Liver (tissue), 9 donors: ENCODE data around the gene TNFRSF13B. TPM values are rescaled to one million over a fixed set of nuclear protein-coding genes. Genes with fewer than 3 reads are reported as not detected.

Experiments
- DNase-seq: peaks from one replicate; pipeline ENCODE4 v3.0.0-alpha.2; 2017; ENCODE audit warnings: low spot score
- H3K27ac ChIP-seq, 2 donors: one replicate each; pipeline ENCODE4 v1.7.0; 2013; ENCODE audit warnings: inconsistent platforms in 2 of 2, low read length in 2 of 2, control low read depth in 1 of 2, low read depth in 1 of 2, mild to moderate bottlenecking in 1 of 2
- H3K27me3 ChIP-seq, 4 donors: one replicate each; pipeline versions ENCODE4 v1.6.1 to v1.7.0; 2013; ENCODE audit warnings: low read length in 3 of 4, inconsistent platforms in 1 of 4, mild to moderate bottlenecking in 1 of 4, moderate library complexity in 1 of 4; ENCODE audit not compliant: control insufficient read depth in 4 of 4, insufficient read depth in 4 of 4
- H3K36me3 ChIP-seq, 4 donors: one replicate each; pipeline versions ENCODE4 v1.6.1 to v1.7.0; 2013; ENCODE audit warnings: low read length in 3 of 4, mild to moderate bottlenecking in 3 of 4, low read depth in 1 of 4, moderate library complexity in 1 of 4; ENCODE audit not compliant: control insufficient read depth in 4 of 4, insufficient read depth in 3 of 4
- H3K4me1 ChIP-seq, 4 donors: one replicate each; pipeline versions ENCODE4 v1.6.1 to v1.7.0; 2013; ENCODE audit warnings: low read length in 3 of 4, mild to moderate bottlenecking in 3 of 4, moderate library complexity in 1 of 4; ENCODE audit not compliant: control insufficient read depth in 4 of 4, insufficient read depth in 4 of 4
- H3K4me3 ChIP-seq, 3 donors: one replicate each; pipeline versions ENCODE4 v1.6.1 to v1.7.0; 2013; ENCODE audit warnings: low read length in 3 of 3, control low read depth in 1 of 3, low read depth in 1 of 3, mild to moderate bottlenecking in 1 of 3
- H3K9ac ChIP-seq, 2 donors: one replicate each; pipeline ENCODE4 v1.7.0; 2013; ENCODE audit warnings: low read length in 2 of 2, mild to moderate bottlenecking in 2 of 2, moderate library complexity in 2 of 2, control low read depth in 1 of 2, low read depth in 1 of 2
- H3K9me3 ChIP-seq, 4 donors: one replicate each; pipeline versions ENCODE4 v1.6.1 to v1.7.0; 2013; ENCODE audit warnings: low read length in 3 of 4; ENCODE audit not compliant: control insufficient read depth in 4 of 4
- EGR1 ChIP-seq, 2 donors: IDR thresholded peaks; 2 replicates each; pipeline ENCODE4 v1.6.1; 2016 to 2018; ENCODE audit warnings: antibody characterized with exemption in 2 of 2, low read depth in 2 of 2
- FOXA1 ChIP-seq: IDR thresholded peaks from 2 replicates; pipeline ENCODE4 v1.6.1; 2016; ENCODE audit warnings: antibody characterized with exemption
- FOXA2 ChIP-seq: IDR thresholded peaks from 2 replicates; pipeline ENCODE4 v1.6.1; 2016; ENCODE audit warnings: antibody characterized with exemption
- GABPA ChIP-seq, 2 donors: IDR thresholded peaks in 1 of 2; conservative IDR thresholded peaks in 1 of 2; 2 replicates each; pipeline ENCODE4 v1.6.1; 2016; ENCODE audit warnings: antibody characterized with exemption in 2 of 2, mild to moderate bottlenecking in 1 of 2, moderate library complexity in 1 of 2
- HNF4A ChIP-seq, 2 donors: conservative IDR thresholded peaks; 2 replicates each; pipeline ENCODE4 v1.6.1; 2016; ENCODE audit warnings: antibody characterized with exemption in 2 of 2, mild to moderate bottlenecking in 2 of 2
- HNF4G ChIP-seq: IDR thresholded peaks from 2 replicates; pipeline ENCODE4 v1.6.1; 2016; ENCODE audit warnings: antibody characterized with exemption
- JUND ChIP-seq, 2 donors: IDR thresholded peaks; 2 replicates each; pipeline ENCODE4 v1.6.1; 2016; ENCODE audit warnings: antibody characterized with exemption in 2 of 2
- NR2F2 ChIP-seq: IDR thresholded peaks from 2 replicates; pipeline ENCODE4 v1.6.1; 2016; ENCODE audit warnings: antibody characterized with exemption
- RXRA ChIP-seq, 2 donors: IDR thresholded peaks; 2 replicates each; pipeline ENCODE4 v1.6.1; 2017 to 2018; ENCODE audit warnings: antibody characterized with exemption in 2 of 2, mild to moderate bottlenecking in 1 of 2
- SP1 ChIP-seq: IDR thresholded peaks from 2 replicates; pipeline ENCODE4 v1.6.1; 2018; ENCODE audit warnings: antibody characterized with exemption, mild to moderate bottlenecking
- TAF1 ChIP-seq: conservative IDR thresholded peaks from 2 replicates; pipeline ENCODE4 v1.6.1; 2016; ENCODE audit warnings: antibody characterized with exemption, mild to moderate bottlenecking
- YY1 ChIP-seq: IDR thresholded peaks from 2 replicates; pipeline ENCODE4 v1.6.1; 2016; ENCODE audit warnings: antibody characterized with exemption, mild to moderate bottlenecking
- WGBS: extraction: QIAGEN DNeasy Blood & Tissue Kit; methylation state at CpG from one replicate; pipeline ENCODE4 v1.1.7; 2013; 5-methylcytosine and 5-hydroxymethylcytosine counted together
- polyA plus RNA-seq, 2 donors: library from polyadenylated mRNA; stranded (reverse) in 1 of 2; unstranded in 1 of 2; fragments of 200-250 nt in 1 of 2; fragments of >200 nt in 1 of 2; fragmentation: Nextera tagmentation in 1 of 2; extraction: Ambion mirVana in 1 of 2; gene quantifications; one replicate each; pipeline versions ENCODE4 v1.2.1 to v1.2.3, GENCODE V29; 2013 to 2015
- total RNA-seq, 2 donors: library from RNA; depleted of rRNA; stranded (reverse); fragments of >200 nt; gene quantifications; one replicate each; pipeline ENCODE4 v1.2.3, GENCODE V29; 2014
- TF ChIP-seq, protein P1 (sequence below): fragments of 150-350 bp; IDR thresholded peaks from 2 replicates; pipeline ENCODE4 v1.5.1; 2017; ENCODE audit warnings: improper control_type of control experiment, low read depth, low read length; ENCODE audit not compliant: missing input control
- TF ChIP-seq, protein P2 (sequence below): IDR thresholded peaks from 2 replicates; pipeline ENCODE4 v1.6.1; 2016; ENCODE audit warnings: antibody characterized with exemption
- TF ChIP-seq, protein P3 (sequence below): IDR thresholded peaks from 2 replicates; pipeline ENCODE4 v1.6.1; 2016; ENCODE audit warnings: antibody characterized with exemption
- TF ChIP-seq, protein P4 (sequence below): IDR thresholded peaks from 2 replicates; pipeline ENCODE4 v1.6.1; 2016; ENCODE audit warnings: antibody characterized with exemption, mild to moderate bottlenecking
- TF ChIP-seq, protein P5 (sequence below): IDR thresholded peaks from 2 replicates; pipeline ENCODE4 v1.6.1; 2016; ENCODE audit warnings: antibody characterized with exemption
- donor health status: healthy.
- donor health status: healthy.
- donor health status: healthy.
- donor health status: healthy.
- donor health status: healthy.

The TNFRSF13B gene
- total and polyA plus RNA-seq, 4 donors, result 0.17 to 0.26 TPM; not detected in 2

DNA sequence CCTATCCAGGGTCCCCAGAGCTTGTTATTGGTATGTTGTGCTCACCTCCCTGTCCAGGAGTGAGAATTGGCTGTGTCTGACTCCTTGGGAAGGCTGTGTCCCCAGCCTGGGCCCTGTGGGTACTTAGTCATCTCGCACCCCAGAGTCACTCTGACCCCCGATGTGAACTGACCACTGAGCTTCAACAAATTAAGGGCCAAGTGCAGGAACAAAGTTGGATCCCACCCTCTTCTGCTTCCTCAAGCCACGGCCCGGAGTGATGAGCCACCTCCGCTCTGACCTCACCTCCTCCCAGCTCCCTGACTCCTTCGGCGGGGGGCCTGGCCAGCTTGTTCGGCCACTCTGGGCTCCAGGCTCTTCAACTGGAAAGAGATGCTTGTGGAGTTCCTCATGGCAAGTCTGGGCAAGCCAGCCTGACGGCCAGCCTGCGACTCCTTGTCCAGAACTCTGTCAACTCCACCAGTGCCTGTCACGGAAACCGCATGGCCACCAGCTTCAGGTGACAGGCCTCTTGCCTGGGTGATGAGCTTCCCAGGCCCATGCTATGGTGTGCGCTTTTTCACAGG is 48.1 kb upstream of the TNFRSF13B start:
- no peak for TF ChIP-seq GABPA (IDR thresholded peaks at IDR 0.05 in 1 of 2, conservative IDR thresholded peaks at IDR 0.05 in 1 of 2)
- TF ChIP-seq HNF4A (conservative IDR thresholded peaks at IDR 0.05), result no peak
- no peak for TF ChIP-seq YY1
- TF ChIP-seq, protein P1, sequence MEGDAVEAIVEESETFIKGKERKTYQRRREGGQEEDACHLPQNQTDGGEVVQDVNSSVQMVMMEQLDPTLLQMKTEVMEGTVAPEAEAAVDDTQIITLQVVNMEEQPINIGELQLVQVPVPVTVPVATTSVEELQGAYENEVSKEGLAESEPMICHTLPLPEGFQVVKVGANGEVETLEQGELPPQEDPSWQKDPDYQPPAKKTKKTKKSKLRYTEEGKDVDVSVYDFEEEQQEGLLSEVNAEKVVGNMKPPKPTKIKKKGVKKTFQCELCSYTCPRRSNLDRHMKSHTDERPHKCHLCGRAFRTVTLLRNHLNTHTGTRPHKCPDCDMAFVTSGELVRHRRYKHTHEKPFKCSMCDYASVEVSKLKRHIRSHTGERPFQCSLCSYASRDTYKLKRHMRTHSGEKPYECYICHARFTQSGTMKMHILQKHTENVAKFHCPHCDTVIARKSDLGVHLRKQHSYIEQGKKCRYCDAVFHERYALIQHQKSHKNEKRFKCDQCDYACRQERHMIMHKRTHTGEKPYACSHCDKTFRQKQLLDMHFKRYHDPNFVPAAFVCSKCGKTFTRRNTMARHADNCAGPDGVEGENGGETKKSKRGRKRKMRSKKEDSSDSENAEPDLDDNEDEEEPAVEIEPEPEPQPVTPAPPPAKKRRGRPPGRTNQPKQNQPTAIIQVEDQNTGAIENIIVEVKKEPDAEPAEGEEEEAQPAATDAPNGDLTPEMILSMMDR, result no peak
- TF ChIP-seq, protein P2, sequence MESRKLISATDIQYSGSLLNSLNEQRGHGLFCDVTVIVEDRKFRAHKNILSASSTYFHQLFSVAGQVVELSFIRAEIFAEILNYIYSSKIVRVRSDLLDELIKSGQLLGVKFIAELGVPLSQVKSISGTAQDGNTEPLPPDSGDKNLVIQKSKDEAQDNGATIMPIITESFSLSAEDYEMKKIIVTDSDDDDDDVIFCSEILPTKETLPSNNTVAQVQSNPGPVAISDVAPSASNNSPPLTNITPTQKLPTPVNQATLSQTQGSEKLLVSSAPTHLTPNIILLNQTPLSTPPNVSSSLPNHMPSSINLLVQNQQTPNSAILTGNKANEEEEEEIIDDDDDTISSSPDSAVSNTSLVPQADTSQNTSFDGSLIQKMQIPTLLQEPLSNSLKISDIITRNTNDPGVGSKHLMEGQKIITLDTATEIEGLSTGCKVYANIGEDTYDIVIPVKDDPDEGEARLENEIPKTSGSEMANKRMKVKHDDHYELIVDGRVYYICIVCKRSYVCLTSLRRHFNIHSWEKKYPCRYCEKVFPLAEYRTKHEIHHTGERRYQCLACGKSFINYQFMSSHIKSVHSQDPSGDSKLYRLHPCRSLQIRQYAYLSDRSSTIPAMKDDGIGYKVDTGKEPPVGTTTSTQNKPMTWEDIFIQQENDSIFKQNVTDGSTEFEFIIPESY, result no peak
- TF ChIP-seq, protein P3, sequence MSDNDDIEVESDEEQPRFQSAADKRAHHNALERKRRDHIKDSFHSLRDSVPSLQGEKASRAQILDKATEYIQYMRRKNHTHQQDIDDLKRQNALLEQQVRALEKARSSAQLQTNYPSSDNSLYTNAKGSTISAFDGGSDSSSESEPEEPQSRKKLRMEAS, result no peak
- no peak for TF ChIP-seq TAF1
- no peak for TF ChIP-seq SP1
- no peak for TF ChIP-seq FOXA2
- no peak for TF ChIP-seq HNF4G
- no peak for TF ChIP-seq NR2F2
- TF ChIP-seq FOXA1, result no peak
- TF ChIP-seq, protein P4, sequence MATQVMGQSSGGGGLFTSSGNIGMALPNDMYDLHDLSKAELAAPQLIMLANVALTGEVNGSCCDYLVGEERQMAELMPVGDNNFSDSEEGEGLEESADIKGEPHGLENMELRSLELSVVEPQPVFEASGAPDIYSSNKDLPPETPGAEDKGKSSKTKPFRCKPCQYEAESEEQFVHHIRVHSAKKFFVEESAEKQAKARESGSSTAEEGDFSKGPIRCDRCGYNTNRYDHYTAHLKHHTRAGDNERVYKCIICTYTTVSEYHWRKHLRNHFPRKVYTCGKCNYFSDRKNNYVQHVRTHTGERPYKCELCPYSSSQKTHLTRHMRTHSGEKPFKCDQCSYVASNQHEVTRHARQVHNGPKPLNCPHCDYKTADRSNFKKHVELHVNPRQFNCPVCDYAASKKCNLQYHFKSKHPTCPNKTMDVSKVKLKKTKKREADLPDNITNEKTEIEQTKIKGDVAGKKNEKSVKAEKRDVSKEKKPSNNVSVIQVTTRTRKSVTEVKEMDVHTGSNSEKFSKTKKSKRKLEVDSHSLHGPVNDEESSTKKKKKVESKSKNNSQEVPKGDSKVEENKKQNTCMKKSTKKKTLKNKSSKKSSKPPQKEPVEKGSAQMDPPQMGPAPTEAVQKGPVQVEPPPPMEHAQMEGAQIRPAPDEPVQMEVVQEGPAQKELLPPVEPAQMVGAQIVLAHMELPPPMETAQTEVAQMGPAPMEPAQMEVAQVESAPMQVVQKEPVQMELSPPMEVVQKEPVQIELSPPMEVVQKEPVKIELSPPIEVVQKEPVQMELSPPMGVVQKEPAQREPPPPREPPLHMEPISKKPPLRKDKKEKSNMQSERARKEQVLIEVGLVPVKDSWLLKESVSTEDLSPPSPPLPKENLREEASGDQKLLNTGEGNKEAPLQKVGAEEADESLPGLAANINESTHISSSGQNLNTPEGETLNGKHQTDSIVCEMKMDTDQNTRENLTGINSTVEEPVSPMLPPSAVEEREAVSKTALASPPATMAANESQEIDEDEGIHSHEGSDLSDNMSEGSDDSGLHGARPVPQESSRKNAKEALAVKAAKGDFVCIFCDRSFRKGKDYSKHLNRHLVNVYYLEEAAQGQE, result no peak
- TF ChIP-seq EGR1 (IDR thresholded peaks at IDR 0.05; ENCODE audit: low read depth in 2 of 2), result no peak
- Histone ChIP-seq H3K9me3 (no peaks in the 10 kb centered on the region), H3K27ac (no peak overlapping the region), H3K4me1 (no peaks in the 10 kb centered on the region), H3K36me3 (no peaks in the 10 kb centered on the region), H3K4me3 (no peak overlapping the region), H3K27me3 (no peaks in the 10 kb centered on the region), H3K9ac (no peak overlapping the region)
- no peak for DNase-seq
- 97% methylated on average over 13 of the region's 13 CpGs for WGBS

DNA sequence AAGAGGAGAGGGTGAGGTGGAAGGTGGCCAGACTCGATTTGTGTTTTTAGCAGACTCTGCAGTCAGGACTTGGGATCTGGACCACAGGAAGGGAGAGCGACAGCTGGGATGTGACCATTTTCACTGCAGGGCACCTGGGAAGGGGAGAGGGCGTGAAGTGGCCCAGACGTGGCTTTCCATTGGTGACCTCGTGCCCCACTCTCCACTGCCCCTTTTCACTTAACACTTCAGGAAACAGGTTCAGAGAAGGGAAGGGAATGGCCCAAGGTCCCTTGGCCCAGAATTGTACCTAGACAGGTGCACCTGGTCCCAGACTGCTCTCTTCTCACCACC is 47.5 kb upstream of the TNFRSF13B start:
- no peaks in the 10 kb centered on the region for H3K9me3 ChIP-seq
- 95% methylated on average over 5 of the region's 5 CpGs for WGBS
- H3K9ac ChIP-seq, result no peak overlapping the region
- no peaks in the 10 kb centered on the region for H3K27me3 ChIP-seq
- no peak for DNase-seq
- no peaks in the 10 kb centered on the region for H3K36me3 ChIP-seq
- H3K4me3 ChIP-seq, result no peak overlapping the region
- H3K27ac ChIP-seq, result no peak overlapping the region
- no peaks in the 10 kb centered on the region for H3K4me1 ChIP-seq
- TF ChIP-seq JUND (IDR thresholded peaks at IDR 0.05), result no peak
- no peak for TF ChIP-seq TAF1
- TF ChIP-seq, protein P3, result no peak
- TF ChIP-seq EGR1 (IDR thresholded peaks at IDR 0.05; ENCODE audit: low read depth in 2 of 2), result no peak
- TF ChIP-seq, protein P5, sequence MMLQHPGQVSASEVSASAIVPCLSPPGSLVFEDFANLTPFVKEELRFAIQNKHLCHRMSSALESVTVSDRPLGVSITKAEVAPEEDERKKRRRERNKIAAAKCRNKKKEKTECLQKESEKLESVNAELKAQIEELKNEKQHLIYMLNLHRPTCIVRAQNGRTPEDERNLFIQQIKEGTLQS, result no peak
- no peak for TF ChIP-seq FOXA2
- TF ChIP-seq, protein P4, result no peak
- no peak for TF ChIP-seq RXRA (IDR thresholded peaks at IDR 0.05)
- no peak for TF ChIP-seq HNF4G
- TF ChIP-seq, protein P1, result no peak
- no peak for TF ChIP-seq GABPA (IDR thresholded peaks at IDR 0.05 in 1 of 2, conservative IDR thresholded peaks at IDR 0.05 in 1 of 2)
- TF ChIP-seq SP1, result no peak
- TF ChIP-seq YY1, result no peak
